IPS-20b (cell line): ENCODE data around the gene TPSD1.
"Not testable (repeated sequence)": the region's sequence is repeated elsewhere in the genome, so short reads cannot be mapped to it uniquely, and the experiment has no call there.

Experiments used
- H3K27ac ChIP-seq: one replicate; pipeline ENCODE4 v1.5.1; 2013; ENCODE audit warnings: low read length
- H3K27me3 ChIP-seq: 2 replicates; pipeline ENCODE4 v1.6.1; 2013; ENCODE audit warnings: mild to moderate bottlenecking, low read length, inconsistent platforms; ENCODE audit not compliant: insufficient read depth
- H3K36me3 ChIP-seq: 2 replicates; pipeline ENCODE4 v1.6.1; 2013; ENCODE audit warnings: low read depth, mild to moderate bottlenecking, inconsistent platforms, low read length, moderate library complexity; ENCODE audit not compliant: insufficient read depth
- H3K4me1 ChIP-seq: 2 replicates; pipeline ENCODE4 v1.6.1; 2013; ENCODE audit warnings: mild to moderate bottlenecking, control low read depth, inconsistent platforms, low read length, moderate library complexity; ENCODE audit not compliant: insufficient read depth
- H3K4me3 ChIP-seq: 2 replicates; pipeline ENCODE4 v1.5.1; 2013; ENCODE audit warnings: mild to moderate bottlenecking, low read length, inconsistent platforms
- H3K9ac ChIP-seq: 2 replicates; pipeline ENCODE4 v1.6.1; 2013; ENCODE audit warnings: low read depth, mild to moderate bottlenecking, inconsistent platforms, low read length, moderate library complexity
- H3K9me3 ChIP-seq: 2 replicates; pipeline ENCODE4 v1.6.1; 2013; ENCODE audit warnings: mild to moderate bottlenecking, low read depth, low read length, inconsistent platforms; ENCODE audit not compliant: insufficient read depth

Gene TPSD1

DNA sequence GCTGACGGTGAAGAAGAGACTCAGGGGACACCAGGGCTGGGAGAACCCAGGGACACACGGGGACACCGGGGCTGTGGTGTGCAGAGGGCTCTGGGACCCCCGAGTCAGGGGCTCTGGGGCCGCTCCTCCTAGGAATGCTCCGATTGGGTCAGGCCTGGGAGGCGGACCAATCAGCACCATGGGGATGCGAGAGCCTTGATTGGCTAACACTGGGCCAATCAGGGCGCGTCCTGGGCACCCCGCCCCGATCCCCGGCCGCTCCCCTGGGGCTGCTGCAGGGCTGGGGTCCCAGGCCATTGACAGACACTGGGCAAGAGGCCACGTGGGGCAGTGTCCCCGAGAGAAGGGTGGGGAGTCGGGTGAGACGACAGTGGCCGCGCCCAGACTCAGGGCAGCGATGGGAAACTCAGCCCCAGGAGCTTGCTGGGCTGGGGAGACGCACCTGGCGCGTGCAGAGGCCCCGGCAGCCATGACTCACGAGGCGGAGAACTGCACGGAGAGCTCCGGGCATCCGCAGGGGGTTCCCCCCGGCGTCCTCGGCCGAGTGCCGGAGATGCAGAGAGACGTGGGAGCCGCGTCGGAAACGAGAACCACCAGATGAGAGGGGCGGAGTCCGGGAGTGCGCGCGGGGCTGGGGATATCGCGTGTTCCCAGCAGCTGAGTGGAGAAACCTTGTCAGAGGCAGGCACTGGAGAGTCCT is 23.7 kb upstream of the TPSD1 start:
- not testable (repeated sequence) for H3K9me3 ChIP-seq, H3K27me3 ChIP-seq, H3K4me1 ChIP-seq, H3K9ac ChIP-seq, H3K36me3 ChIP-seq, H3K4me3 ChIP-seq, H3K27ac ChIP-seq

- H3K4me3 ChIP-seq, H3K9me3 ChIP-seq, H3K36me3 ChIP-seq, H3K4me1 ChIP-seq, H3K27me3 ChIP-seq, H3K27ac ChIP-seq, H3K9ac ChIP-seq: not testable (repeated sequence)
These were observed 19.2 kb upstream of the TPSD1 start for GRCh38 chr16:1236659-1237058.

DNA sequence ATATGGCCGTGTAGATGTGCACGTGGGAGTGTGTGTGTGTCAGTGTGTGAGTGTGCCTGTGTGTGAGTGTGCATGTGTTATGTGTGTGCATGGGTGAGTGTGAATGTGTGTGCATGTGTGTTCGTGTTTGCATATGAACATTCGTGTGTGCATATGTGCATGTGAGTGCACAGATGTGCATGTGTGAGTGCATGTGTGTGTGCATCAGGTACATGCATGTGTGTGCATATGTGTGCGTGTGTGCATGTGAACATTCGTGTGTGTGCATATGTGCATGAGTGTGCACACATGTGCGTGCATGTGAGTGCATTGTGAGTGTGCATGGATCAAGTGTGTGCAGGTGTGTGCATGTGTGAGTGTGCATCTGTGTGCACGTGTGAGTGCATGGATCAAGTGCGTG is 17.9 kb upstream of the TPSD1 start:
- H3K36me3 ChIP-seq: no peaks in the 10 kb centered on the region
- H3K4me3 ChIP-seq: no peak overlapping the region
- H3K27ac ChIP-seq: no peak overlapping the region
- H3K4me1 ChIP-seq: no peaks in the 10 kb centered on the region
- no peak overlapping the region for H3K9ac ChIP-seq
- H3K27me3 ChIP-seq: peaks cover 3% of the 10 kb centered on the region; the same call in 1 of the 2 replicates
- no peaks in the 10 kb centered on the region for H3K9me3 ChIP-seq

- H3K4me1 ChIP-seq, H3K9ac ChIP-seq, H3K27me3 ChIP-seq, H3K9me3 ChIP-seq, H3K27ac ChIP-seq, H3K4me3 ChIP-seq, H3K36me3 ChIP-seq: not testable (repeated sequence)
These were observed 17.0 kb upstream of the TPSD1 start for GRCh38 chr16:1238909-1239308.

DNA sequence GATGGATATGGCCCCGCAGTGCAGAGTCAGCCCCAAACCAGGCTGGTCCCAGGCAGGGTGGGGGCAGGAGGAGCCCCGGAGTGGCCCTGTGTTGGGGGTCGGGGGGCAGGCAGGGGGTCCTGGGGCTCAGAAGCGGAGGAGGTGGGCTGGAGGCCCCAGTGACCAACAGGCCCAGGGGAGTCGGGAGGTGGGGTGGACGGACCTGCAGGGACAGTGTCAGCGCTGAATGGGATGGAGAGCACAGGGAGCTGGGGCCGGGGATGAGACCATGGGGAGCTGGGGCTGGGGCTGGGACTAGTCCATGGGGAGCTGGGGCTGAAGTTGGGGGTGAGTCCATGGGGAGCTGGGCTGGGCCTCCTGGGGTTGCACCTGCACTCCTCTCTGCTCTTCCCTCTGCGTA is 16.3 kb upstream of the TPSD1 start:
- not testable (repeated sequence) for H3K9ac ChIP-seq, H3K4me1 ChIP-seq, H3K27me3 ChIP-seq, H3K4me3 ChIP-seq, H3K27ac ChIP-seq, H3K9me3 ChIP-seq, H3K36me3 ChIP-seq

GRCh38 chr16:1240436-1240835 is 15.4 kb upstream of the TPSD1 start, which contains the start of gene TPSAB1:
Gene TPSAB1, plus strand, starts transcription at chr16:1240705. Its CDS starts 234 bp downstream, at chr16:1240939.
- not testable (repeated sequence) for H3K9ac ChIP-seq, H3K27ac ChIP-seq, H3K4me1 ChIP-seq, H3K27me3 ChIP-seq, H3K36me3 ChIP-seq, H3K4me3 ChIP-seq, H3K9me3 ChIP-seq

GRCh38 chr16:1241081-1241480 is 14.8 kb upstream of the TPSD1 start:
- H3K9me3 ChIP-seq, H3K4me1 ChIP-seq, H3K27me3 ChIP-seq, H3K27ac ChIP-seq, H3K4me3 ChIP-seq, H3K36me3 ChIP-seq, H3K9ac ChIP-seq: not testable (repeated sequence)

DNA sequence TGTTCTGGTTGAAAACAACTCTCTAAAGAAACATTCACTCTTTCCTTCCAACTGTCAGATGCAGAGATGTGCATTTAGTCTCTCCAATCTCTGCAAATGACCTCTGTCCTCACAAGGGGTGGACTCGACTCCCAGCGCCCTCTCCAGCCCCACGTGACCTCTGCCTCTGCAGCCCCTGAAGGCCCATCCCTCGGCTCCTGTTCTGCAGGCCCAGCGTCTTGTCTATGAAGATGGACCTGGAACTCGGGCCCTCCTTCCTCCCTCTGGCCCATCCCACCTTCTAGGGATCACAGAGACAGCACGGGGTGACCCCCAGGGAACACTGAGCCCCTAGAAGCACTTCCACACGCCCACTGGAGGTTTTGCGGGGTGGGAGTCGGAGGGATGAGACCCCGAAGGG is 12.5 kb upstream of the TPSD1 start:
- H3K27ac ChIP-seq: not testable (repeated sequence)

GRCh38 chr16:1243907-1244850 is 11.7 kb upstream of the TPSD1 start:
- not testable (repeated sequence) for H3K9ac ChIP-seq, H3K9me3 ChIP-seq, H3K27ac ChIP-seq, H3K36me3 ChIP-seq, H3K4me1 ChIP-seq, H3K4me3 ChIP-seq
- H3K27me3 ChIP-seq: peaks cover 21% of the 10 kb centered on the region

More for the DNA sequence above, 12.5 kb upstream of the TPSD1 start:
- H3K27me3 ChIP-seq: peaks cover 21% of the 10 kb centered on the region
- not testable (repeated sequence) for H3K4me1 ChIP-seq, H3K9ac ChIP-seq, H3K4me3 ChIP-seq, H3K9me3 ChIP-seq, H3K36me3 ChIP-seq

DNA sequence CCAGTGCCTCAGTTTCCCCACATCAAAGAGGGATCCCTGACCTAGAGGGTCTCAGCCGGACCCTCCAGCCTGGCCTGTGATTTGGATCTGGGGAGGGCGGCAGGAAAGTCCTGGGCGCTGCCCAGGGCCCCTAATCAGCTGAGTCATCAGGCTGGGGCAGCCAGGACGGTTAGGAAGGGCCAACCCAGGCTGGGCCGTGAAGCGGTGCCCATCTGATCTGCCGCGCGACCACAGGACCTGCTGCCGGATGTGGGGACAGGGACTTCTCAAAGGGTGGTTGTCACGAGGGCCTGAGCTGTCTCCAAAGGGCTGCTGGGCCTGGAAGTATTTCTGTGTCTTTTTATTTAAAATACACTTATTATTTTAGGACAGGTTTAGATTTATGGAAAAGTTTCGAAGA is 11.0 kb upstream of the TPSD1 start:
- Histone ChIP-seq H3K9ac (no peak overlapping the region), H3K9me3 (no peaks in the 10 kb centered on the region), H3K4me1 (no peaks in the 10 kb centered on the region), H3K27ac (no peak overlapping the region), H3K36me3 (no peaks in the 10 kb centered on the region), H3K4me3 (no peak overlapping the region), H3K27me3 (peaks cover 21% of the 10 kb centered on the region)

- Histone ChIP-seq H3K4me1 (no peaks in the 10 kb centered on the region), H3K27ac (no peak overlapping the region), H3K9ac (no peak overlapping the region), H3K9me3 (no peaks in the 10 kb centered on the region), H3K27me3 (peaks cover 21% of the 10 kb centered on the region), H3K36me3 (no peaks in the 10 kb centered on the region), H3K4me3 (no peak overlapping the region)
These were observed 10.3 kb upstream of the TPSD1 start for GRCh38 chr16:1245452-1246020.
